GM18861 (cell line): ENCODE data around the gene TANC1.

ENCODE experiments used
- ATAC-seq: cut with Tn5 transposase; IDR thresholded peaks from one replicate; pipeline ENCODE4 v1.9.1; 2021; ENCODE audit not compliant: unreplicated experiment

The TANC1 gene

GRCh38 chr2:158993721-158994587 is 25.5 kb downstream of the TANC1 start:
- ATAC-seq: no peak

GRCh38 chr2:158994920-158995676 is 26.7 kb downstream of the TANC1 start:
- no peak for ATAC-seq

GRCh38 chr2:158995677-158996049 is 27.2 kb downstream of the TANC1 start:
- no peak for ATAC-seq

GRCh38 chr2:158996378-158996993 is 28.0 kb downstream of the TANC1 start:
- ATAC-seq: peak; percentile 43

- no peak for ATAC-seq
Measured at GRCh38 chr2:158997037-158997790, 28.8 kb downstream of the TANC1 start.

- ATAC-seq: no peak
Measured at GRCh38 chr2:158998551-158999248, 30.3 kb downstream of the TANC1 start.

GRCh38 chr2:158999458-158999857 is 31.0 kb downstream of the TANC1 start:
- no peak for ATAC-seq

GRCh38 chr2:159000072-159000471 is 31.6 kb downstream of the TANC1 start:
- no peak for ATAC-seq

- ATAC-seq: no peak
Measured at GRCh38 chr2:159002462-159003111, 34.1 kb downstream of the TANC1 start.

GRCh38 chr2:159003555-159003954 is 35.1 kb downstream of the TANC1 start:
- no peak for ATAC-seq

- ATAC-seq: no peak
Measured at GRCh38 chr2:159004849-159005248, 36.4 kb downstream of the TANC1 start.

GRCh38 chr2:159009940-159010339 is 41.5 kb downstream of the TANC1 start:
- ATAC-seq: no peak

GRCh38 chr2:159010340-159010739 is 41.9 kb downstream of the TANC1 start:
- no peak for ATAC-seq

- ATAC-seq: no peak
Measured at GRCh38 chr2:159010963-159011362, 42.5 kb downstream of the TANC1 start.

GRCh38 chr2:159012142-159012541 is 43.7 kb downstream of the TANC1 start:
- ATAC-seq: no peak

- no peak for ATAC-seq
Measured at GRCh38 chr2:159013103-159013502, 44.7 kb downstream of the TANC1 start.

- ATAC-seq: no peak
Measured at GRCh38 chr2:159015174-159015573, 46.7 kb downstream of the TANC1 start.

- ATAC-seq: no peak
Measured at GRCh38 chr2:159015823-159016222, 47.4 kb downstream of the TANC1 start.

GRCh38 chr2:159017837-159018236 is 49.4 kb downstream of the TANC1 start:
- ATAC-seq: no peak

GRCh38 chr2:159019021-159019420 is 50.6 kb downstream of the TANC1 start:
- ATAC-seq: no peak
